GM12892 (cell line): ENCODE results near the gene PADI2.

ENCODE experiments used
- POLR2A ChIP-seq: IDR thresholded peaks from 2 replicates; pipeline ENCODE4 v1.6.1; 2011; ENCODE audit warnings: low read depth, low read length, control low read depth
- POLR2AphosphoS5 ChIP-seq: IDR thresholded peaks from 2 replicates; pipeline ENCODE4 v1.6.1; 2011; ENCODE audit warnings: low read depth, low read length, control low read depth
- TAF1 ChIP-seq: IDR thresholded peaks from 2 replicates; pipeline ENCODE4 v1.6.1; 2011; ENCODE audit warnings: low read depth, mild to moderate bottlenecking, control low read depth, low read length, borderline replicate concordance

- TF ChIP-seq POLR2A: no peak
- no peak for TF ChIP-seq TAF1
- TF ChIP-seq POLR2AphosphoS5: no peak
These were observed 10.9 kb downstream of the PADI2 start for GRCh38 chr1:17108360-17108759.
